Loucy (cell line): Measurements from ENCODE around the gene C9orf153.
A peak's percentile ranks its signal among the peaks of the same experiment; 100 is the strongest.

Experiments
- H2AFZ ChIP-seq: fragments of 200-600 bp; sonication (generic); 2 replicates; pipeline ENCODE4 v1.6.0; 2016; ENCODE audit warnings: antibody characterized with exemption, mild to moderate bottlenecking, low read length, moderate library complexity
- H3F3A ChIP-seq: fragments of 200-600 bp; 2 replicates; pipeline ENCODE4 v1.6.0; 2016; ENCODE audit warnings: antibody characterized with exemption, low read depth, mild to moderate bottlenecking
- H3K27me3 ChIP-seq: fragments of 200-600 bp; sonication (generic); 2 replicates; pipeline ENCODE4 v1.6.1; 2014; ENCODE audit warnings: low read length, mild to moderate bottlenecking; ENCODE audit not compliant: insufficient read depth, poor library complexity, severe bottlenecking
- H3K36me3 ChIP-seq: fragments of 200-600 bp; sonication (generic); 2 replicates; pipeline ENCODE4 v1.6.1; 2016; ENCODE audit warnings: low read length; ENCODE audit not compliant: insufficient read depth
- H3K4me1 ChIP-seq: fragments of 200-600 bp; sonication (generic); 2 replicates; pipeline ENCODE4 v1.5.1; 2014; ENCODE audit warnings: low read length, mild to moderate bottlenecking; ENCODE audit not compliant: insufficient read depth, poor library complexity, severe bottlenecking
- H3K4me2 ChIP-seq: fragments of 200-600 bp; sonication (generic); 2 replicates; pipeline ENCODE4 v1.6.0; 2014; ENCODE audit warnings: antibody characterized with exemption, low read length, low read depth, mild to moderate bottlenecking; ENCODE audit not compliant: poor library complexity, severe bottlenecking
- H3K4me3 ChIP-seq: fragments of 200-600 bp; sonication (generic); 2 replicates; pipeline ENCODE4 v1.5.1; 2014; ENCODE audit warnings: low read length, mild to moderate bottlenecking, mixed read lengths; ENCODE audit not compliant: poor library complexity, severe bottlenecking
- H3K79me2 ChIP-seq: fragments of 200-600 bp; sonication (generic); 2 replicates; pipeline ENCODE4 v1.6.1; 2014; ENCODE audit warnings: low read length; ENCODE audit not compliant: insufficient read depth
- H3K9ac ChIP-seq: fragments of 200-600 bp; sonication (generic); 2 replicates; pipeline ENCODE4 v1.6.0; 2014; ENCODE audit warnings: mild to moderate bottlenecking, low read depth, low read length, moderate library complexity; ENCODE audit not compliant: poor library complexity, severe bottlenecking
- H3K9me2 ChIP-seq: fragments of 200-600 bp; sonication (generic); replicated peaks from 2 replicates; pipeline ENCODE4 v1.6.1; 2016; ENCODE audit warnings: low read depth, low read length, mixed read lengths
- H3K9me3 ChIP-seq: fragments of 200-600 bp; sonication (generic); 2 replicates; pipeline ENCODE4 v1.6.1; 2014; ENCODE audit warnings: mild to moderate bottlenecking, antibody characterized with exemption, low read length, low read depth; ENCODE audit not compliant: insufficient read depth
- H4K20me1 ChIP-seq: fragments of 200-600 bp; sonication (generic); 2 replicates; pipeline ENCODE4 v1.6.0; 2014; ENCODE audit warnings: antibody characterized with exemption, low read length, mild to moderate bottlenecking; ENCODE audit not compliant: insufficient read depth, poor library complexity, severe bottlenecking
- EZH2phosphoT487 ChIP-seq: fragments of 200-600 bp; IDR thresholded peaks from 2 replicates; pipeline ENCODE4 v1.6.1; 2018; ENCODE audit warnings: antibody characterized with exemption, mild to moderate bottlenecking, moderate library complexity, borderline replicate concordance
- TF ChIP-seq, protein P1 (sequence below): fragments of 200-600 bp; sonication (generic); conservative IDR thresholded peaks from 2 replicates; pipeline ENCODE4 v1.5.1; 2014; ENCODE audit warnings: mild to moderate bottlenecking, antibody characterized with exemption, low read length

Gene C9orf153

DNA sequence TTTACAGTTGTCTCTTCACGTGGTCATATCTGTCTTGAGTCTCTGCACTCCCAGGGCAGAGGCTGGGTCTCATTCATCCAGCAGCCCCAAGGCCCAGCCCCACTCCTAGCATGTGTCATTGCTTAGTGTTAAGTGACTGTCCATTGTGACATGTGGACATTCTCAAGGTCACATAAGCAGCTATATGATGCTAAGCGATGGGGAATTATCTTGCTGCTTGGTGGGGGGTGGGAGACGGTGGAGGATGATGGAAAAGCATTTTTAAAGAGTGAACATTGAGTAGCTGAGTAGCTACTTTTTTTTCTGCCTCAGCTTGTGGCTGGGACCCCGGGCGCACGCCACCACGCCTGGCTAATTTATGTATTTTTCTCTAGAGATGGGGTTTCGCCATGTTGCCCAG is at the start of gene C9orf153:
Gene C9orf153 (minus strand): TSS at position 101 of the 400 bp plus-strand sequence. CDS start 30,054 bp downstream, outside the sequence.
- Histone ChIP-seq H3K36me3 (peaks cover 8% of the 10 kb centered on the region; the same call in 1 of the 2 replicates), H3K4me1 (no peaks in the 10 kb centered on the region), H3F3A (no peaks in the 10 kb centered on the region), H3K4me3 (no peak within 1 kb of the TSS), H3K9ac (no peak within 1 kb of the TSS), H3K79me2 (no peaks in the 10 kb centered on the region), H2AFZ (no peak within 1 kb of the TSS), H3K9me3 (no peaks in the 10 kb centered on the region), H3K4me2 (no peak within 1 kb of the TSS), H4K20me1 (no peaks in the 10 kb centered on the region), H3K27me3 (no peaks in the 10 kb centered on the region), H3K9me2 (no peaks in the 10 kb centered on the region)
- no peak for TF ChIP-seq EZH2phosphoT487
- TF ChIP-seq, protein P1, sequence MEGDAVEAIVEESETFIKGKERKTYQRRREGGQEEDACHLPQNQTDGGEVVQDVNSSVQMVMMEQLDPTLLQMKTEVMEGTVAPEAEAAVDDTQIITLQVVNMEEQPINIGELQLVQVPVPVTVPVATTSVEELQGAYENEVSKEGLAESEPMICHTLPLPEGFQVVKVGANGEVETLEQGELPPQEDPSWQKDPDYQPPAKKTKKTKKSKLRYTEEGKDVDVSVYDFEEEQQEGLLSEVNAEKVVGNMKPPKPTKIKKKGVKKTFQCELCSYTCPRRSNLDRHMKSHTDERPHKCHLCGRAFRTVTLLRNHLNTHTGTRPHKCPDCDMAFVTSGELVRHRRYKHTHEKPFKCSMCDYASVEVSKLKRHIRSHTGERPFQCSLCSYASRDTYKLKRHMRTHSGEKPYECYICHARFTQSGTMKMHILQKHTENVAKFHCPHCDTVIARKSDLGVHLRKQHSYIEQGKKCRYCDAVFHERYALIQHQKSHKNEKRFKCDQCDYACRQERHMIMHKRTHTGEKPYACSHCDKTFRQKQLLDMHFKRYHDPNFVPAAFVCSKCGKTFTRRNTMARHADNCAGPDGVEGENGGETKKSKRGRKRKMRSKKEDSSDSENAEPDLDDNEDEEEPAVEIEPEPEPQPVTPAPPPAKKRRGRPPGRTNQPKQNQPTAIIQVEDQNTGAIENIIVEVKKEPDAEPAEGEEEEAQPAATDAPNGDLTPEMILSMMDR: no peak

DNA sequence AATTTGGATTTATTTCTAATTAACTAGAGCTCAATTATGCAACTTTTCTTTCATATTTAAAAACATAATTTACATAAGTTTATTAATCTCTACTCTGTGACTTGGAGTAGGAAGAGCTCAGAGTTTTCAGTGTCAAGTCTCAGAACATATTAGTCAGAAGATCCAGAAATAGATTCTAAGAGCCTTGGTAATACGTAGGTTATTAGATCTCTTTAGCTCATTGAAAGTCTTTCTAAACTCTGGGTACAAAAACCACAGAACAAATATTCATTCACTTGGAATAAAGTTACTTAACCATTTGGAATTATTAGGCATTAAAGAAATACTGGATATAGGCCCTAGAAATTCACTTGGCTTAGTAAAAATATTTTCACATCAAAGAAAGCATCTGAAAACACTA is 49.2 kb upstream of the C9orf153 start:
- peaks cover 58% of the 10 kb centered on the region for H3K36me3 ChIP-seq

DNA sequence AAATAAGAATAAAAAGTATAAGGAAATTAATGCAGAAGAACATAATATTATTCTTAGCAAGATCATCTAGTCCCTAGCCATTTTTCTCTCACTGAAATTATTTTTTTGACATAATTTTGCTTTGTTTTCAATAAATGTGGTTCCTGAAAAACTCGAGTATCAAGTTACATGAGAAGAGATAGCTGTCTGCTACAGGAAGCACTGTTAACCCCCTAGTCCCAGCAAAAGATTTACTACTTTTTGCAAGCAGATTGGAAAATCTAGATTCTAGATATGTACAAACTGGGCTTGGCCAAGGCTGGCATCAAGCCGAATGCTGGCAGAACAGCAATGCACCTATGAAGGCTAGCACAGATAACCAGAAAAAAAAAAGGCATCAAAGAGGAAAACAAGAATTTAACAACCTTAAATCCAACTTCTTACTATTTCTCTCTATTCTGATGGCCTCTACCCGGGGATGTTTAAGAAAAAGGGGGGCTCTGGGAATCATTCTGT is 44.8 kb upstream of the C9orf153 start:
- H3F3A ChIP-seq: no peaks in the 10 kb centered on the region
- no peaks in the 10 kb centered on the region for H3K27me3 ChIP-seq
- no peaks in the 10 kb centered on the region for H3K9me3 ChIP-seq
- H2AFZ ChIP-seq: no peak overlapping the region
- H3K4me1 ChIP-seq: peaks cover 14% of the 10 kb centered on the region
- TF ChIP-seq EZH2phosphoT487: no peak
- TF ChIP-seq, protein P1: no peak
- no peaks in the 10 kb centered on the region for H4K20me1 ChIP-seq
- H3K36me3 ChIP-seq: peaks cover 81% of the 10 kb centered on the region
- H3K9me2 ChIP-seq: no peaks in the 10 kb centered on the region
- H3K79me2 ChIP-seq: no peaks in the 10 kb centered on the region
- H3K9ac ChIP-seq: no peak overlapping the region
- H3K4me3 ChIP-seq: no peak overlapping the region
- H3K4me2 ChIP-seq: peak overlapping the region; percentile 19

More for the DNA sequence above, 49.2 kb upstream of the C9orf153 start:
- no peaks in the 10 kb centered on the region for H3F3A ChIP-seq
- H3K27me3 ChIP-seq: no peaks in the 10 kb centered on the region
- H3K9me3 ChIP-seq: no peaks in the 10 kb centered on the region
- H3K4me2 ChIP-seq: no peak overlapping the region
- H3K4me3 ChIP-seq: no peak overlapping the region
- no peaks in the 10 kb centered on the region for H3K79me2 ChIP-seq
- TF ChIP-seq EZH2phosphoT487: no peak
- TF ChIP-seq, protein P1: no peak
- no peaks in the 10 kb centered on the region for H4K20me1 ChIP-seq
- H3K9me2 ChIP-seq: no peaks in the 10 kb centered on the region
- no peak overlapping the region for H2AFZ ChIP-seq
- peaks cover 9% of the 10 kb centered on the region for H3K4me1 ChIP-seq
- no peak overlapping the region for H3K9ac ChIP-seq
